GM18870 (cell line): ENCODE data around the gene MAP2K7.
"Not testable (repeated sequence)": the region's sequence is repeated elsewhere in the genome, so short reads cannot be mapped to it uniquely, and the experiment has no call there.

ENCODE experiments used
- ATAC-seq: cut with Tn5 transposase; IDR thresholded peaks from one replicate; pipeline ENCODE4 v1.9.1; 2021; ENCODE audit warnings: moderate library complexity; ENCODE audit not compliant: unreplicated experiment

Gene MAP2K7

GRCh38 chr19:7883105-7883504 lies 20.6 kb upstream of the MAP2K7 start:
- ATAC-seq: no peak

- no peak for ATAC-seq
These were observed 19.7 kb upstream of the MAP2K7 start for GRCh38 chr19:7883796-7884570.

GRCh38 chr19:7885818-7886217 lies 17.9 kb upstream of the MAP2K7 start:
- no peak for ATAC-seq

DNA sequence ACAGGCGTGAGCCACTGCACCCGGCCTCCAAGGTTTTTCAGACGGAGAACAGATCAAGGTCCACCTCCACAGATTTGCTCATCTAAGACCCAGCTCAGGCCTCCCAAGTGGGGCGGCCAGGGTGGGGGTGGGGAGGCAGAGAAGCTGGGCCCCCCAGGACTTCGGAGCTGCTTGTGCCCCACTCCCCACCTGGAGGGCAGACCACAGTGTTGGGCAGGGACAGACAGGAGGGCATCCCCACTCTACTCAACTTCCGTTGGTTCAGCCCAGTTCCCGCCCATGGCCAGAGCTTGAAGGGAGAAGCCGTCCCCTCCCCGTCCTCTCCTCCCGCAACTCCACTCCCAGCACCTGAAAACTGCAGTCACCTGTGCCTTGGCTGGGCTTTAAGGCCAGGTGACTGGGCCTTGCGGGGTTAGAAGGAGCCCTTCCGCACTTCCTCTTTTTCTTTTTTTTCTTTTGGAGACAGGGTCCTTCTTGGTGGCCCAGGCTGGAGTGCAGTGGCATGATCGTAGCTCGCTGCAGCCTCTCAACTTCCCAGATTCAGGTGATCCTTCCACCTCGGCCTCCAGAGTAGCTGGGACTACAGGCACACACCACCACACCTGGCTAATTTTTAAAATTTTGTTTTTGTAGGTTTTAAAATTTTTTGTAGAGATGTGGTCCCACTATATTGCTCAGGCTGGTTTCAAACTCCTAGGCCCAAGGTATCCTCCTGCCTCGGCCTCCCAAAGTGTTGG lies 16.1 kb upstream of the MAP2K7 start:
- ATAC-seq: no peak

- ATAC-seq: no peak
These were observed 15.4 kb upstream of the MAP2K7 start, which contains the start of gene LRRC8E for GRCh38 chr19:7888145-7888825. LRRC8E (plus strand) TSS chr19:7888510; CDS start chr19:7895604, 7,094 bp downstream.

DNA sequence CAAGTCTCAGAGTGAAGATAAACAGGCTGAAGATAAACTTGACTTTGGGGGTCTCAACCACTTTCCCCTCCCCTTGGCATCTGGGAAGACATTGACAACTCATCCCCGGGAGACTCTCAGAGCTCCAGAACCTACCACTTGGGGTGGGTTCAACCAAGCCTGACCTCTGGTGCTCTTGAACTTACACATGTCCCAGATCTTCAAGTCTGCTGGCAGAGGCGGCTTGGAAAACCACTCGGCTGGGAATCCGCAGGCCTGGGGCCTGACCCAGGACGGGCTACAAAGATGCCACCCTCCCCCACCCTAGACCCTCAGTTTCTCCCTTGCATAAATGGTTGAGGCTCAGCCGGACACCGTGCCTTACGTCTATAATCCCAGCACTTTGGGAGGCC lies 14.9 kb upstream of the MAP2K7 start:
- no peak for ATAC-seq

GRCh38 chr19:7893362-7894101 lies 10.1 kb upstream of the MAP2K7 start:
- not testable (repeated sequence) for ATAC-seq

DNA sequence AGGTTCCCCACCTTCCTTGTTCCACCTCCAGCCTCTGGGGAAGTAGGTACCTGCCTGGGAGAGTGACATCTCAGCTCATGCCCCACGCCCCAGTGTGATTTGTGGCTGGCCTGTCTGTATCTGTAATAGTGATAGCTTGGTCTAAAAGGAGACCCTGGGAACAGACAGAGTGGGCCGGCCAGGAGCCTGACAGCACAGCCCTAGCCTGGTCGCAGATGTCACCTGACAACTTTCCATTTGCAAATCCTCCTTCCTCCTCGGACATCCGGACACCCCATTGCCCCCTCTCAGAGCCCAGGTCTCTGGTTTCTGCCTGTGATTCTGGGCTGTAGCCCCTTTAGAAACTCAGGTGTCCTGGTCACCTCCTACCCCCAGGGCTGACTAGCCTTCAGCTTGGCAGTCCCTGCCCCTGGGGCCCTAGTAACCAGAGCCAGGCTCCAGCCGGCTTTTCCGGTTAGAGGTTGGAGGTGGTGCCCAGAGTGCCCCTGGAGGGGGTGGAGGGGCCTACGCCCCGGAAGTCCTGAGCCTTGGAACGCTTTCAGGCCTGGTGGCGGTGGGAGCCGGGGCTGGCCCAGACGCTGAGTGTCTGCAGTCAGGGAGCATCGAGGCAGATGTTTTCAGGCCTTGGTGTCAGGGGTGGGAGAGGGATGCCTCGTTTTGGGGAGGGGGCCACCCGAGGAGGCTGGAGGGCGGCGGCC lies 8.9 kb upstream of the MAP2K7 start:
- ATAC-seq: no peak

DNA sequence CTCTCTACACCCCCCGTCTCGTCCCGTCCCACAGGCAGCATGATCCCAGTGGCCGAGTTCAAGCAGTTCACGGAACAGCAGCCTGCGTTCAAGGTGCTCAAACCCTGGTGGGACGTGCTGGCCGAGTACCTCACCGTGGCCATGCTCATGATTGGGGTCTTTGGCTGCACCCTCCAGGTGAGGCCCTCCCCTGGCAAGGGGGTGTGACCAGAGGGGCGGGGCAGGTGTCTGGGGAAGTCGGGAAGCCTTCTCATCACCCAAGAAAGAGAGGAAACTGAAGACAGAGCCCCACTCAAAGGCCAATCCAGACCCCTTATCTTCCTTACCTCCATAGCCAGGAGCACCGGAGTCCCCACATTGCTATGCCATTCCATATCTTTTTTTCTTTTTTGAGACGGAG lies 8.1 kb upstream of the MAP2K7 start:
- ATAC-seq: no peak

GRCh38 chr19:7897292-7897691 lies 6.4 kb upstream of the MAP2K7 start:
- no peak for ATAC-seq

GRCh38 chr19:7898967-7899366 lies 4.7 kb upstream of the MAP2K7 start:
- no peak for ATAC-seq

- no peak for ATAC-seq
These were observed 3.8 kb upstream of the MAP2K7 start for GRCh38 chr19:7899751-7900378.

- no peak for ATAC-seq
These were observed 3.2 kb upstream of the MAP2K7 start for GRCh38 chr19:7900401-7900870.

DNA sequence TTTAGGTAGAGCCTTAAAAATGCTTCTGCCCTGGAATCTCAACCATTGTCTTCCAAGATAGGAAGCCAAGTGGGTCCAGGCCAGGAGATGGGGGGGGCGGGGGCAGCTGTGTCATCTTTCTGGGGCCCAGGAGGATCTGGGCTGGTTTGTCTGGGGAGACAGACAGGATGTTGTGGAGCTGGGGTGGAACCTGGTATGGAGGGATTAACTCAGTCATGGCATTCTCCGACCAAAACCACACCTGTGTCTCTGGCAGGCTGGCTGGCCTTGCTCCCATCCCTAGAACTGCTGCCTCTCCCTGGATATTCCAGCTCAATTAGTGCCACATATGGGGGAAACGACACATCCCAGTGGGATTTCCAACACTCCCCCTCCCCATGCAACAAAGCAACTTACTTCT lies 2.7 kb upstream of the MAP2K7 start:
- no peak for ATAC-seq

GRCh38 chr19:7901337-7901736 lies 2.3 kb upstream of the MAP2K7 start:
- ATAC-seq: no peak

DNA sequence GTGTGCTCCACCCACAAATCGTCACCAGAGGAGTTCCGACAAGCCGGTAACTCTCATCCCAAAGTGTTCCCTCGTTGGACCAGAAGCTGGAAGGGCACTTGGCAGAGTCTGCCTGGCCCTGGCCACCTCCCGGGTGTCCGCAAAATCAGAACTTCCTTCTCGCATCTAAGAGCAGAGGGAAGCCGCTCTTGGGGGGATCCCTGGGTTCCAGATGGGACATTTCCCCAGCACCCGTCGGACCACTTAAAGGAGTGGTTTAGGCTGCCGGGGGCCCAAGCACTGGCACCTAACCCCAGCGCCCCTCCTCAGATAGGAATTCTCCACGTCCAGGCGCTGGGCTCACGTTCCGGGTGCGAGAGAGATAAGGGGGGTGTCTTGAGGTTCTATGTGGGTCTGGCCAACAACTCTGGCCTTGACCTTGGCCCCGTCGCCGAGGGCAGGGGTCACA lies 857 bp upstream of the MAP2K7 start:
- no peak for ATAC-seq

- no peak for ATAC-seq
These were observed 670 bp downstream of the MAP2K7 start for GRCh38 chr19:7904074-7905020.

GRCh38 chr19:7905268-7905667 lies 1.6 kb downstream of the MAP2K7 start:
- no peak for ATAC-seq

GRCh38 chr19:7905859-7906258 lies 2.2 kb downstream of the MAP2K7 start:
- ATAC-seq: no peak
